ENCODE results near the gene ICAM4. TPM values are rescaled to one million over a fixed set of nuclear protein-coding genes. Genes with fewer than 3 reads are reported as not detected.

ICAM4 gene
- total and polyA plus RNA-seq, 2 donors (not counting 3 experiments of a cell fraction or from before 2014, with no cell fraction given), result 0.44 to 0.49 TPM

DNA sequence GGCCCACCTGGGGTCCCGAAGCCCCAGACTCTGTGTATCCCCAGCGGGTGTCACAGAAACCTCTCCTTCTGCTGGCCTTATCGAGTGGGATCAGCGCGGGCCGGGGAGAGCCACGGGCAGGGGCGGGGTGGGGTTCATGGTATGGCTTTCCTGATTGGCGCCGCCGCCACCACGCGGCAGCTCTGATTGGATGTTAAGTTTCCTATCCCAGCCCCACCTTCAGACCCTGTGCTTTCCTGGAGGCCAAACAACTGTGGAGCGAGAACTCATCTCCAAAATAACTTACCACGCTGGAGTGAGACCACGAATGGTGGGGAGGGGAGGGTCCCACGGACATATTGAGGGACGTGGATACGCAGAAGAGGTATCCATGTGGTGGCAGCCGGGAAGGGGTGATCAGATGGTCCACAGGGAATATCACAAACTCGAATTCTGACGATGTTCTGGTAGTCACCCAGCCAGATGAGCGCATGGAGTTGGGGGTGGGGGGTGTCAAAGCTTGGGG lies 2.0 kb downstream of the ICAM4 start:
- Histone ChIP-seq H3K9me3 (replicated peaks; ENCODE audit: control insufficient read depth, insufficient read depth, low read length) (no peaks in the 10 kb centered on the region), H3K4me2 (ENCODE audit: insufficient read depth, low read length) (peak overlapping the region; percentile 51), H3K79me2 (ENCODE audit: control insufficient read depth, insufficient read depth, low read length) (no peaks in the 10 kb centered on the region), H3K36me3 (ENCODE audit: control insufficient read depth in 2 of 2, extremely low read depth in 1 of 2, insufficient read depth in 2 of 2, low read length in 2 of 2) (peaks cover 0 to 4% of the 10 kb centered on the region in 2 experiments), H3K4me3 (replicated peaks in 1 of 3; ENCODE audit: insufficient read depth in 1 of 3, low read depth in 1 of 3, low read length in 3 of 3) (no peak overlapping the region), H3K27ac (ENCODE audit: insufficient read depth, low read depth, low read length) (no peak overlapping the region), H3K27me3 (ENCODE audit: control insufficient read depth in 2 of 2, insufficient read depth in 2 of 2, low read length in 2 of 2) (peaks cover 32 to 45% of the 10 kb centered on the region in 2 experiments), H3K9ac (replicated peaks; ENCODE audit: extremely low read depth, insufficient read depth, low read length) (no peak overlapping the region), H4K20me1 (replicated peaks; ENCODE audit: control insufficient read depth, extremely low read depth, insufficient read depth, low read length) (no peaks in the 10 kb centered on the region), H3K4me1 (ENCODE audit: control insufficient read depth, extremely low read depth, insufficient read depth, low read length) (peaks cover 27% of the 10 kb centered on the region), H3K9me1 (replicated peaks; ENCODE audit: control insufficient read depth, extremely low read depth, insufficient read depth, low read length) (no peaks in the 10 kb centered on the region), H2AFZ (ENCODE audit: low read depth, low read length) (peak overlapping the region; percentile 81)
- DNase-seq (ENCODE audit: low read depth, low spot score) (no peak), FAIRE-seq (no peak)
- no peak for TF ChIP-seq MYC (IDR thresholded peaks at IDR 0.05; ENCODE audit: low read depth, low read length)
- no peak for TF ChIP-seq POLR2AphosphoS5 (IDR thresholded peaks at IDR 0.05; ENCODE audit: insufficient read depth, low read depth, low read length)
- TF ChIP-seq, protein P1, sequence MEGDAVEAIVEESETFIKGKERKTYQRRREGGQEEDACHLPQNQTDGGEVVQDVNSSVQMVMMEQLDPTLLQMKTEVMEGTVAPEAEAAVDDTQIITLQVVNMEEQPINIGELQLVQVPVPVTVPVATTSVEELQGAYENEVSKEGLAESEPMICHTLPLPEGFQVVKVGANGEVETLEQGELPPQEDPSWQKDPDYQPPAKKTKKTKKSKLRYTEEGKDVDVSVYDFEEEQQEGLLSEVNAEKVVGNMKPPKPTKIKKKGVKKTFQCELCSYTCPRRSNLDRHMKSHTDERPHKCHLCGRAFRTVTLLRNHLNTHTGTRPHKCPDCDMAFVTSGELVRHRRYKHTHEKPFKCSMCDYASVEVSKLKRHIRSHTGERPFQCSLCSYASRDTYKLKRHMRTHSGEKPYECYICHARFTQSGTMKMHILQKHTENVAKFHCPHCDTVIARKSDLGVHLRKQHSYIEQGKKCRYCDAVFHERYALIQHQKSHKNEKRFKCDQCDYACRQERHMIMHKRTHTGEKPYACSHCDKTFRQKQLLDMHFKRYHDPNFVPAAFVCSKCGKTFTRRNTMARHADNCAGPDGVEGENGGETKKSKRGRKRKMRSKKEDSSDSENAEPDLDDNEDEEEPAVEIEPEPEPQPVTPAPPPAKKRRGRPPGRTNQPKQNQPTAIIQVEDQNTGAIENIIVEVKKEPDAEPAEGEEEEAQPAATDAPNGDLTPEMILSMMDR (IDR thresholded peaks at IDR 0.05; ENCODE audit: extremely low read depth in 1 of 2, insufficient read depth in 1 of 2, low read depth in 1 of 2, low read length in 2 of 2), result no peak
- TF ChIP-seq POLR2A (IDR thresholded peaks at IDR 0.05; ENCODE audit: low read depth, low read length), result no peak
- TF ChIP-seq FOS (IDR thresholded peaks at IDR 0.05; ENCODE audit: borderline replicate concordance, insufficient read depth, low read length), result no peak
- TF ChIP-seq, protein P2, sequence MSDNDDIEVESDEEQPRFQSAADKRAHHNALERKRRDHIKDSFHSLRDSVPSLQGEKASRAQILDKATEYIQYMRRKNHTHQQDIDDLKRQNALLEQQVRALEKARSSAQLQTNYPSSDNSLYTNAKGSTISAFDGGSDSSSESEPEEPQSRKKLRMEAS (IDR thresholded peaks at IDR 0.05; ENCODE audit: insufficient read depth, insufficient read length), result no peak
- no peak for TF ChIP-seq EZH2 (IDR thresholded peaks at IDR 0.05; ENCODE audit: borderline replicate concordance, low read depth, low read length, severe bottlenecking)
- no peak for TF ChIP-seq JUN (IDR thresholded peaks at IDR 0.05; ENCODE audit: borderline replicate concordance, insufficient read depth, insufficient read length, low read depth)
- no peak for TF ChIP-seq GATA2 (IDR thresholded peaks at IDR 0.05; ENCODE audit: insufficient read depth, insufficient read length, low read depth, low read length)
- intact Hi-C loops (cut with micrococcal nuclease) (no loop called here), dilution Hi-C loops (cut with MboI; ENCODE audit: extremely low pct_ligation_motif_present, low sequenced_read_pairs) (no loop called here)
- POLR2A ChIA-PET, result interaction anchor here (1.8 kb wide), 1 partner anchor 18 kb away, joined by 10 read pairs; the partner anchor contains the start of gene ICAM1
- no TSS peak for BruUV-seq (replicated peaks)
- CTCF ChIA-PET, result interaction anchor here (1.0 to 2.4 kb wide), 5 partner anchors 12 to 128 kb away, joined by 3 to 29 read pairs (median 11); partner anchors contain the start of gene ICAM1
